IPS DF 19.7 (cell line): Measurements from ENCODE around the gene CDK14.
"Not testable (repeated sequence)": the region's sequence is repeated elsewhere in the genome, so short reads cannot be mapped to it uniquely, and the experiment has no call there.

Source experiments
- DNase-seq: peaks from one replicate; pipeline ENCODE4 v3.0.0-alpha.2; 2013; ENCODE audit warnings: low read depth, low spot score

CDK14 gene

DNA sequence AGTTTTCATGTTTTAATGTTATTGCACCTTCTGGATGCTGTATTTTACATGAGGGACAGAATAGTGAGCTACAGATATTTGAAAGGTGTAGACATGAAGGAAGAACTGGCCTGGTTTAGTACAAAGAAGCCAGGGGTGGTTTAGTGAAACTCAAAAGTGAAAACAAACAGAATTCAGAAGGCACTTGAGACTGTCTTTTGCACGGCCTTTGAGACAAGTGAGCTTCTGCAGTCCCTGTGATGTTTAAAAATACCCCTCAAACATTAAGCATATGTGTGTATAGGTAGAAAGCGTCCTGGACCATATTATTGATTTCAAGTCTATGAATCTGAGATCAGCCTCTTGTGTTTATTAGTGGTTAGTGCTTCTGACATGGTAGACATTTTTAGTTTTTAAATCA is 118.9 kb downstream of the CDK14 start:
- DNase-seq, result no peak

DNA sequence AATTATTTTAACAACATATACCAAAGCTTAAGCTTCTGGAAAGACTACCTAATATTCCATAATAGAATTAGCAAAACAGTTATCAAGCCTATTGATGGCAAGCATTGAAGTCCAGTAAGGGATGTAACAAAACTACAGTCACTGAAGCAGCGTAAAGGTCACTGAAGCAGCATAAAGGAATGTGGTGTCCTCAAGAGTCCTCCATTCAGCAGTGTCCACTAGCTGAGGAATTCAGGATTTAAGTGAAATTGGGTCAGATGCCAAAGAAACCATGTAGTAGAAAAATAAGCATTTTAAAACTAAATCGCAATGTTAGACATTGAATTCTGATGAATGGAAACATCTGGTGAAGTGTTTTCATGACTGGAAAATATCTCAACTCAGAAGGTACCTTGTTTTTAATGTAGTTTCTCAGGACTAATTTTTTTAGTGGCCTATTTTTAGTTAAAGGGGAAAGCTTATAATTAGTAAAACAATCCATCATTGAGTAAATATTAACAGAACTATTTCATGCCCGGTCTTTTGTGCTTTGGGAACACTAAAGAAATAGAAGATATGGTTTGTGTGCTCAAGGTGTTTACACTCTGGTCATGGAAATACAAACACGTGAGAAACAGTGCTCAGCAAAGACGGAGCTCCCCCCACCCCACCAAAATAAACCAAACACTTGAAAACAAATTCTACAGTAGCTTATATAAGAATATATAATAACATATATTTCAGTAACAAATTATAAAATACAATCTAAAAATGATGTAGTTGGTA is 121.4 kb downstream of the CDK14 start:
- no peak for DNase-seq

DNA sequence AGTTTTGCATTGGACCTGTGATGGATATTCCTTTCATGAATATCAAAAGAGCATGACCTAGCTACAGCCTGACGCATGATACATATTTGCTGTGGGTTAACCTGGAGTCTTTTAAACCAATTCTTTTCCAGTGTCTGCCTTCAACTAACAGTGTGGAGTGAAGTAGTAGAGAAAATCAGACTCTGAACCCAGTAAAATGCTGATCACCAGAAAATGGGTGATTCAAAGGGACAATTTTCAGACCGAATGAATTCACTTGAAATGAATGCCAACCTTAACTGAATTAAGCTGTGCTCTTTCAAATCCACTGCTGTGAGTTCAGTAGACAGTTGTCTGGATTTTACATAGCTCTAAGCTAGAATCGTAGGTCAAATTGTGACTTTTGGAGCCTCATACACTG is 123.0 kb downstream of the CDK14 start:
- DNase-seq, result no peak

DNA sequence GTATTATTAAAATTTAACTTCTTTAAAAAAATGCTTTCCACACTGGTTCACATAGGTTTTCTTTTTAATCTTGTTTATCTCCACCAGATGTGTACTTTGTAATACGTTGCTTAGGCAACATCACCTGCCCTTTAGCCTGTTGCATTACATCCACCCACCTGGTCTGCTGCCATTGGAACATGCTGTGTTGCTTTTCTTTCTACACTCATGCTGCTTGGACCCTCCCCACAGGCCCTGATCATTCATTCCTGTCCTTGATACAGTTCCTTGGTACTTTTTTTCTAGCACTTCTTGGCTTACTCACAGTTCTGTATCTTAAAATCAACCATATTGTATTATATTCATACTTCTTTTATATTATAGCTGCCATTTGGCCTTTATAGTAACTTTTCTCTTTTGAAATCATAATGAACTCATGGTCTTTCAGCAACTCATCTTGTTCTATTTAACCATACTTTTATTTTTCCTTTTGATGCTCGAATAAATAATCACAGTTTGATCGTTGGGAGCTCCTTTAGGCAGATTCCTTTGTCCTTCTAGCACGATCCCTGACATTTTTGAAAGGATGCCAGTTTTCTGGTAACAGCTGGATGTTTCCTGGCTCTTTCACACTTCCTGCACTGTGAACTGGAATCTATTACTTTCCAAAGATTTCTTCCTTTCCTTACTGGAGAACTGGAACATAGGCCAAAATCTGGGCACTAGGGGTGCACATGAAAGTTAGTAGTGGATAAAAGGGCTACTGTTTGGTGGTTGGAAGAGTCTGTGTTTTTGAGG is 125.1 kb downstream of the CDK14 start:
- no peak for DNase-seq

DNA sequence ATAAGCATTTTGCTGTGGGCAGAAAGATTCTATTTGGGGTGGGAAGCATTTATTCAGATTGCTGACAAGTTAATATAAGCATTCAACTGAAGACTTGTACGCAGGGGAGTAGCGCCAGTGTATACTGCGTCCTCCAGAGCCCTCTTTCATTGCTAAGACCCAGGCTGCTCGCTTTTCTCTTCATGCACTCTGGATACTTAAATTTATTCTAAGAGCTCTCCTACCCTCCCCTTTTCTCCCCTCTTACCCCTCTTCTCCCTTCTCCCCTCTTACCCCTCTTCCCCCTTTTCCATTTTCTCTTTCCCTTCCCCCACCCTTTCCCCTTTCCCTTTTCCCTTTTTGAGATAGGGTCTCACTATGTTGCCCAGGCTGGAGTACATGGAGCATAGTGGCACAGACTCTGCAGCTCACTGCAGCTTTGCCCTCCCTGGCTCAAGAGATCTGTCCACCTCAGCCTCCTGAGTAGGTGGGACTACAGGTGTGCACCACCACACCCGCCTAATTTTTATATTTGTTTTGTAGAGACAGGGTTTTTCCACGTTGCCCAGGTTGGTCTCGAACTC is 125.8 kb downstream of the CDK14 start:
- no peak for DNase-seq

DNA sequence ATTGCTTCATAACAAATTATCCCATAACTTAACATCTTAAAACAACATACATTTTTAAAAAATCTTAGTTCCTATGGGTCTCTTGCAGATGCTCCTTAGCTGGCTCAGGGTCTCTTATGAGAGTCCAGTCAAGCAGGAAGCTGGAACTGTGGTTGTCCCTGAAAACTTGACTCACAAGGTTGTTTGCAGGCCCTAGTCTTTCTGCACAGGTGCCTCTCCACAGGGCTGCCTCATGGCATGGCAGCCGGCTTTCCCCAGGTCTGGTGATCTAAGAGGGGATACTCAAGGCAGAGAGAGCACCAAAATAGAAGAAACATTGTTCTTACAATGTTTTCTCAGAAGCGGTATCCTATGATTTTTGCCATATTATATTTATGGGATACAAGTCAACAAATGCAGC is 127.1 kb downstream of the CDK14 start:
- no peak for DNase-seq

DNA sequence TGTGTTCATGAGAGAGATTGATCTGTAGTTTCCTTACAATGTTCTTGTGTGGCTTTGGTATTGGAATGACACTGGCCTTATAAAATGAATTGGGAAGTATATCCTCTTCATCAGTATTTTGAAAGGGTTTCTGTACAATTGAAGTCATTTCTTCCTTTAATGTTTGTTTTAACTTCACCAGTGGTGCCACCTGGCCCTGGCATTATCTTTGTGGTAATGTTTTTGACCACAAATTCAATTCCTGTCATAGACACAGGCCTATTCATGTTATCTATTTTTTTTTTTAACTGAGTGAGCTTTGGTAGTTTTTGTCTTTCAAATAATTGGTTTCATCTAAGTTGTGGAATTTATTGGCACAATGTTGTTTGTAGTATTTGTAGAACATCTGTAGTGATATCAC is 127.7 kb downstream of the CDK14 start:
- no peak for DNase-seq

DNA sequence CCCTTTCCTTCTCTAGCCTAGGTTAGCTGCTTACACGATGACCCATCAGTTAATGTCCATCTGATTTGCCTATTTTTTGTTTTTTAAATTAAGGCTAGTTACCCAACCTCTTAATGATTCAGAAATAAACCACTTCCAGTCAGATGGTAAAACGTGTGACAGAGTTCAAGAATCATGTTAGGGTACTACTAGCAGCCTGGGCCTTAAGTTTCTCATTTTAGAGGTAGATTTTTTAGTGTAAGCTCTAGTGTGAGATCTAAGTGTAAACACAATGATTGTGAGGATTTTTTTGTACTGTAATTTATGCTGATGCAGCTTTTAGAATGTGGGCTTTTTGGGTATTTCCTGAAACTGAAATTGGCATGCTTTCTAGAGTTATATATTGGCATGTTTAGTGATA is 130.0 kb downstream of the CDK14 start:
- DNase-seq, result no peak

DNA sequence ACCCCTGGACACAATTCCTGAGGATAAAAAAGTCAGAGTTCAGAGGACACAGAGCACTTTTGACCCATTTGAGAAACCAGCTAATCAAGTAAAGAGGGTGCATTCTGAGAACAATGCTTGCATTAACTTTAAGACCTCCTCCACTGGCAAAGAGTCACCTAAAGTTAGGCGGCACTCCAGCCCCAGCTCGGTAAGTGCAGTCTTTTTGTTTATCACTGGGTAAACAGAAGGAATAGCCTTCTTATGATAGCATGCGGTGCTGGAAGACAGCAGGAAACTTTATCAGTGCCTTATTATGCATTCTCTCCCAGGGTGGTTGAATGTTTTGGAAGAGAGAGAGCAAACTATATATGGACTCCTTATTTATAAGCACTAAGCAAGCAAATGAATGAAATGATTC is 130.5 kb downstream of the CDK14 start:
- no peak for DNase-seq

DNA sequence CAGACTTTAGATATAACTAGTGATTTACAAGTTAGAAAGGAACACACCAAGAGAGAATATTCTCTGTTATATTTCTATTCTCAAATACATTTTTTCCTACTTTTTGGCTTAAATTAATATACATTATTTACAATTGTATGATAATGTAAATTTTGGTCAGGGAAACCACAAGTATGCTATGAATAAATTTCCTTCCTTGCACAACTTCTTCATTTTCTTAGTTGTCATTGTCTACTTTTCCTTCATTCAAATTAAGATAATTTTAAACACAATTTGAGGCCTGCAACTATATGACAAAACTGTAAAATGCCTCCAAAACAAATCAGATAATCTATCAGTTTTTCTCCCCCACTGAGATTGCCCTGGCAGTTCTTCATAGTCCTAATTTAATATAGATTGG is 131.3 kb downstream of the CDK14 start:
- DNase-seq, result no peak

DNA sequence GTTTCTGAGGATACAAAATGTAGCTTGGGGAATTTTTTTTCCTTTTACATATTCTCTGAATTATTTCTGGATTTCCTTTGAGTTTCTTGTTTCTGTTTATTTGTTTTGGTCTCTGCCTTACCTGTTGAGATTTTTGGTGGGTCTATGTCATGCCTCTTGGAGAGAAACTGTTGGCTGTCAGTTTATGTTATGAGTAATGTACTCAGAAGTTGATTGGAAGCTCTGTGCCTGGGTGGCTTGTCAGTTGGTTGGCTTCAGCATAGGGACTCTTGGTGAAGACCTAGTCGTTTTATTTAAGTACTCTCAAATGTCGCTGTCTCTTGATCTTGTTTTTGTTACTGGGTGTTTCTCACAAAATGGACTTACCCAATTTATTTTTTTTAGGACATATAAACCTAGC is 132.4 kb downstream of the CDK14 start:
- no peak for DNase-seq

DNA sequence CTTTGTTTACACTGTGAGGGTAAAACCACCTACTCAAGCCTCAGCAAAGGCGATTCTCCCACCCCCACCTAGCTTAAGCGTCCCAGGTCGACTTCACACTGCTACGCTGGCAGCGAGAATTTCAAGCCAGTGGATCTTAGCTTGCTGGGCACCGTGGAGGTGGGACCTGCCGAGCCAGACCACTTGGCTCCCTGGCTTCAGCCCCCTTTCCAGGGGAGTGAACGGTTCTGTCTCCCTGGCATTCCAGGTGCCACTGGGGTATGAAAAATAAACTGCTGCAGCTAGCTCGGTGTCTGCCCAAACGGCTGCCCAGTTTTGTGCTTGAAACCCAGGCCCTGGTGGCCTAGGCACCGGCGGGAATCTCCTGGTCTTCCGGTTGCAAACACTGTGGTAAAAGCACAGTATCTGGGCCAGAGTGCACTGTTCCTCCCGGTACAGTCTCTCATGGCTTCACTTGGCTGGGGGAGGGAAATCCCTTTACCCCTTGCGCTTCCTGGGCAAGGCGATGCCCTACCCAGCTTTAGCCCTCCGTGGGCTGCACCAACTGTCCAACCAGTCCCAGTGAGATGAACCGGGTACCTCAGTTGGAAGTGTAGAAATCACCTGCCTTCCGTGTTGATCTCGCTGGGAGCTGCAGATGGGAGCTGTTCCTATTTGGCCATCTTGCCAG is 139.6 kb downstream of the CDK14 start:
- not testable (repeated sequence) for DNase-seq

DNA sequence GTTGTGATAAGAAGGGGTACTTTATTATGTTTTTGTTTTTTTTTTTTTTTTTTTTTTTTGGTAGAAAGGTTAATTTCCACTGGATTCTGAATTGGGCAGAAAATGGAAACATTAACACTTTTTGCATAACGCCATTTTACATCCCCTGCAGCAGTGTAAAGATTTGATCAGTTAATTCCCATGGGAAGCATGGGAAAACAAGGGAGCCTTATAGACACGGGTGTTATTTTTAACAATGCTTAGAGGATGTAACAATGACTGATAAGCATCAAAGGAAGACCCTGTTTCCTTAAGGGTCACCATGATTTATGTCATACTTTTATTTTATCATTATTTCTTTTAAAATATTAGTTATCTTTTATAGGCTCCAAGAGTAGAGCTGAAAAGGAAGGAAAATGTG is 140.2 kb downstream of the CDK14 start:
- no peak for DNase-seq

DNA sequence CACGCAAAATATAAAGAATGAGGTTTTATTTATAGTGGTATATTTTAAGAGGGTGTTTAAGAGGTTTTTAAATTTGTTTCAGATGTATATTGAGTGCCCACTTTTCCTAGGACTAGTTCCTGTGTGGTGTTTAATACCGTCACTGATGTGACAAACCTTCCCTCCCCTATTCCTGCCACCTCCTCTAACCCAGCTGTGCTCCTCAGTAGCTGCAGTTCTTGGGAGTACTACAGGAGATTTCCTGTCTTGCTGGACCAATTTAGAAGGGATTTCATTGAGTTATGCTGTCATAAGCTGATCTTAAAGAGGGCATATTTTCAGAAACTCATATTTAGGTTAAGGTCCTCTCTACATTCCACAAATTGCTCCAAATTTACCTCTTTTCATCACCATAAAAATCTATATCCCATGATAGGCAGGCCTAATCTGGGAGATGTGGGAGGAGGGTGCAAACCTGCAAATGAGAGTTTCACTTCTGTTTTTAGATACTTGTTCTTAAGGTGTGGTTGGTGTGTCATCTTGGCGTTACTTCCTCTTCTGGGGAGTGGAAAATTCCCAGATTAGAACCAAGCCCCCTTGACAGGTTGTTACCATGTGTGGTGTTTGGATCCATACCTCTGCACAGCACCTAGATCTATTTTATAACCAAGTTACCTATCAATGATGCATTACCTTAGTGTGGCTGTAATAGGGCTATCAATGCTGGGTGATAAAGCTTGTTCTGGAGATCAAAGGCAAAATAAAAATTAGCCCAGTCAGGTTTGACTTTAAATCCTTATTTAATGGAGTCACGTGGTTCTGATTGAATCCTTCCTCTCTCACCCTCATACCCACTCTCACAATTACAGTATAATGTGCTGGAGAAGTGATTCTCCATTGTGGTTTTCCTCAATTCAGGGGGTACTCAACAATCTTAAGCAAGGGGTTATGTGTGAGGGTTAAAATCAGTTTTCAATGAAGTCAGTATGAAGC is 141.1 kb downstream of the CDK14 start:
- no peak for DNase-seq

DNA sequence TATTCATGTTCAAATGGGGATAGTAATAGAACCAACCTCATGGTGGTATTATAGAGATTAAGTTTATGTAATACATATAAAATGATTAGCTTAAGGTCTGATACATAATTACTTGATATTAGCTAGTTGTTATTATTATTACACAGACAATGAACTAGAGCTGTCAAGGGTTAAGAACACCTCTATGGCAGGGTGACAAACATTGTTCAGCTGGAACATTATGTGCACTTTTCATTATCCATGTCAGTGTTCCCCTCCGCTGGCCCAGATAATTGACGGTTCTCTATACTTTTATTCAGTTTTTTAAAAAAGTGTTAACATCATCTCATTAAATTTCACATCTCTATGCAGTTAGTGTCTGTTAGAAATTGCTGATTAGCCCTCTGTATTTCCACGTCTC is 142.1 kb downstream of the CDK14 start:
- no peak for DNase-seq

DNA sequence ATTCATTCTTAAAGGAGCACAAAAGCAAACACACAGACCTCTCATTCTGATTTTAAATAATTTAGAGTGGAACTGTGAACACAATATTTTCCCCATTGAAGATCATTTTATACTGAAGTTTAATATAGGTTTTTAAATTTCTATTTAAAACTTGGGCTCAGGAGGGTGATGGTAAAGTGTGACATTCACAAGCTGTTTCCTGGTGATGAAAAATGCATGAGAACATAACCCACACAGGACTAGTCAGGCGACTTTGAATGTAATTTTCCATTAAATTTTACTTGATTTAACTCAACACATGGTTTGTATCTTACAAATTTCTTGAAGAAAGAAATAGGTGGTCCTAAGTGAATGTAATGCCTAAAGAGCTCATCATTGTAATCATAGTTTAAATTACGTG is 143.6 kb downstream of the CDK14 start:
- no peak for DNase-seq

DNA sequence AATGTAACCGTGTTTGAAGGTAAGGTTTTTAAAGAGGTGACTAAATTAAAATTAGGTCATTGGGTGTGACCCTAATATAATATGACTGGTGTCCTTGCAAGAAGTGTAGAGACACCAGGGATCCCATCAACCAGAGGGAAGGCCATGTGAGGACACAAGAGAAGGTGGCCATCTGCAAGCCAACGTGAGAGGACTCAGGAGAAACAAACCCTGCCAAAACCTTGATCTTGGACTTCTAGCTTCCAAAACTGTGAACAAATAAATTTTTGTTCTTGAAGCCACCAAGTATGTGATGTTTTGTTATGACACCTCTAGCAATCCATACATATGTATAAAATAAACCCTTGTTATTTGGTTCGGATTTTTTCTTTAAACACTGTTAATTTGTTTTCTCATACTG is 144.3 kb downstream of the CDK14 start:
- DNase-seq, result no peak

DNA sequence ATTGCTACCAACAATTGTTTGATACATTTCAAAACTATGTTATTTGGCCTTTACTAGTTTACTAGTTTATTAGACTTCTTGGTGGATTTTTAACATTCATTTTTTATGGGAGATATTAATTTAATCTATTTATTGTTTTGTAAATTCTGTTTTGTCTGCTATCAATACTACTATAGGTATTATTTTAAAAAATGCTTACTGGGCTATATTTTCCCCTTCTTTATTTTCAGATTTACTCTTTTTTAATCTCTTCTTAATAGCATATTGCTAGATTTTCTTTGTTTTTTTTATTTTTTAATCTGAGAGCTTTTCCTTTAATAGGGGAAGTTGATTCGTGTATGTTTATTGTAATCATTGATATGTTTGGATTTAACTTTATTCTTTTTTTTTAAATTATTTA is 147.5 kb downstream of the CDK14 start:
- no peak for DNase-seq

DNA sequence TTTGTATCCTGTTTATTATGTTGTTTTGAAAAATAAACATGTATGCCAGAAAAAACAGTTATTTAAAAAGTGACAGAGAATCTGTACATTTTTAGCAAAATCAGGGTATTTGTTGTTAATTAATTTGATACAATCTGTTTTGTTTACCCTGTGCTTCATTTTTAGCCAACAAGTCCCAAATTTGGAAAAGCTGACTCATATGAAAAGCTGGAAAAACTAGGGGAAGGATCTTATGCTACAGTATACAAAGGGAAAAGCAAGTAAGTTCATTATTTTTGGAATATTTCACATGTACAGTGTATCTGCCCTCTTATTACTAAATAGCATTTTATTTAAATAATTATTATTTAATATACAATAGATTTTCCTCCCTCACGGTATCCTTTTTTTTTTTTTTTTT is 151.4 kb downstream of the CDK14 start:
- DNase-seq, result no peak

DNA sequence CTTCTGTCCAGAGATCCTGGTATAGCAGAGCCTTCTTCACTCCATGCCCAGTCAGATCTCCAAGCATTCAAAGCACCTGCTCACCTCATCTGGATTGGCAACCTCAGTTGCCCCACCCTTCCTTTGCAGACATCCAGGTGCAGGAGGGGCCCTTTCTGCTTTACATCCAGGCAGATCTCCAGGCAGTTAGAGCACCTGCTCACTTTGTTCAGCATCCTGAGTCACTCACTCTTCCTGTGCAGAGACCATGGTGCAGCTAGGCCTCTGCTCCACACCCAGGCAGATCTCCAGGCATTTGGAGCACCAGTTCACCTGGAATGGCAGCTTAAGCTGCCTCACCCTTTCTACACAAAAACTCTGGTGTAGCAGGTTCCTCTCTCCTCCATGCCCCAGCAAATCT is 153.1 kb downstream of the CDK14 start:
- no peak for DNase-seq

DNA sequence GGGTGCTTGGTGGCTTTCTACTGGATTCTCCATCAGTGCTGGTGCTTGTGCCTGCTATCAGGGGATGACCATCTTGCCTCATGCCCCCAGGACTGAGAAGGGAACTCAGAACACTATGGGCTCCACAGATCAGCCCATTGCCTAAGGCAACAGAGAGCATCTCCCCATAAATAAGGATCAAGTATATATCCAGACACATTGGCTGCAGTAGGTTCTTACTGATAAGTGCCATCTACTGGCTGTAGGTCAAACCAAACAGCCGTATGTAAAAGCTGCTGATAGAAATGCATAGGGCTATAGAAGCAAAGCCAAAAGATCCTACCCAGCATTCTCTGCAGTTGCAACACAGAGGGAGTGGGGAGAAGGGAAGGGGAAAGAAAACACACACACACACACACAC is 153.7 kb downstream of the CDK14 start:
- peak; percentile 17 for DNase-seq
